Hindlimb muscle (tissue), 1 donor: Measurements from ENCODE around the gene PARD3. TPM values are rescaled to one million over a fixed set of nuclear protein-coding genes. Genes with fewer than 3 reads are reported as not detected.
A peak's percentile ranks its signal among the peaks of the same experiment; 100 is the strongest.

Source experiments
- DNase-seq: peaks from one replicate; pipeline ENCODE4 v3.0.0-alpha.2; 2013
- polyA plus RNA-seq: library from polyadenylated mRNA; unstranded; fragments of 120-200 nt; gene quantifications from one replicate; pipeline ENCODE4 v1.2.1, GENCODE V29; 2013; ENCODE audit not compliant: insufficient read length

Gene PARD3
- polyA plus RNA-seq, 1 donor = 40.7 TPM

DNA sequence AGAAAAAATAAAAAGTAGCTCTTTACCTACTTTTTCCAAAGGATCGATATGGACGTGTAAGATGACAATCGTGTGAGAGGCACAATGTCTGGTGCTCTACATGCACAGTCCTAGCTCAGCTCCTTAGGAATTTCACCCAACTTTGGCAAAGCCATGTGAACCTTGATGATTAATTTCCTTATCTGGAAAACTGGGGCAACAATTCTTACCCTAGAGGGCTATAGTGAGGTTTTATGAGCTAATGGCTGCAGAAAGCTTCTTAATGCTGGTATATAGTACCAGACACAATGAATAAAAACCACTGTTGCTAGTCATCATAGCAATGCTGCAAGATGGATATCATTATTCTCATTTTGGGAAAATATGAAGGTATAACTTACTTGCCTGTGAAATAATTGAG lies 202.7 kb downstream of the PARD3 start:
- DNase-seq = no peak

DNA sequence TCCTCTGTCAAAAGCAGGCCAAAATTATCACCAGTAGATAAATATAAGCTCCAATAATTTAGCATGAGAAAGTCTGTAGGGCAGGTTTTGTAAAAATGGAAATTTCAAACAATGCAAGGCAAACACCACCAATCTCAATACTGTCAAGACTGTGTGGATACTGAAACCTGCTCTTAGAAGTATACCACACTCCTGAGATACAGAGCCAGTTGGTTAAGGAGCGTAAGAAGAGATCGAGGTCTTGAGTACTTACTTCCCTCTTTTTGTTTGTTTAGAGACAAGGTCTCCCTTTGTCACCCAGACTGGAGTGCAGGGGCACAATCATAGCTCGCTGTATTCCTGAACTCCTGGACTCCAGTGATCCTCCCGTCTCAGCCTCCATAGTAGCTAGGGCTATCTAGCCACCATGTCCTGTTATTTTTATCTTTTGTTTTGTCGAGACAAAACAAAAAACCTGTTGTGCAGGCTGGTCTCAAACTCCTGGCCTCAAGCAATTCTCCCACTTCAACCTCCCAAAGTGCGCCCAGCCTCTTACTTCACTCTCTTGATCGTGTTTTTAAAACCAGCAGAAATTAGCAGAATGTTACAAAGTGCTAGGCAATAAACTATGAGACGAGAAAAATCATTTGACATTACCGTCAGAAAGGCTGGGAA lies 205.7 kb downstream of the PARD3 start:
- no peak for DNase-seq

DNA sequence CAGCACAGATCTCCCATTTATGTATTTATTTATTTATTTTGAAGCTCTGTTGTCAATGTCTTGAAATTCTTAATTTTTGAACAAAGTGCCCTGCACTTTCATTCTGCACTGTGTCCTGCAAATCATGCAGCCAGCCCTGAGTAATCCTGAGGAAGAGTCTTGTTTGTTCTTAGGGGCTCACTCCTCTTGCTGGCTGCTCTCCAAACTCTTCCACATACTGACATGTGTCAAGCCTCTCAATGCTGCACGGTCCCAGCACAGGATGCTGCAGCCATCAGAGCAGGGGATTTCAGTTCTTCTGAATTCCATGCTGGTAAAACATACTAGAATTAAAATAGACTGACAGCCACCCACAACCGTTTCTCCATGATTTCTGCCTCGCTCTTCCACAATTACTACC lies 207.2 kb downstream of the PARD3 start:
- no peak for DNase-seq

DNA sequence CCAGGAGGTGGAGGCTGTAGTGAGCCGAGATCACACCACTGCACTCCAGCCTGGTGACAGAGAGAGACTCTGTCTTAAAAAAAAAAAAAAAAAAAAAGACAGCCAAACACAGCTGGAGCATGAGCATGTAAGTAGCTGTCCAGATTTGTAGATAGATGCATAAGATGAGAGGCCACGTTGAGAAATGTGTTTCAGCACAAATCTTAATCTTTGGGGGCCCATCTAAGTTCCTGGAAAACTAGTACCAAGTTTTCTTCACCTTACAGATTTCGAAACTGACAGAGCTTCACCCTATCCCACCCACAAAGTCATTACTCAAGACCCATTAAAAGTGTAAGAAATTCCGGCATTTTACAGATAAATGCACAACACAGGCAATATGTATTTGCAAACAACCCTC lies 208.2 kb downstream of the PARD3 start:
- DNase-seq = no peak

DNA sequence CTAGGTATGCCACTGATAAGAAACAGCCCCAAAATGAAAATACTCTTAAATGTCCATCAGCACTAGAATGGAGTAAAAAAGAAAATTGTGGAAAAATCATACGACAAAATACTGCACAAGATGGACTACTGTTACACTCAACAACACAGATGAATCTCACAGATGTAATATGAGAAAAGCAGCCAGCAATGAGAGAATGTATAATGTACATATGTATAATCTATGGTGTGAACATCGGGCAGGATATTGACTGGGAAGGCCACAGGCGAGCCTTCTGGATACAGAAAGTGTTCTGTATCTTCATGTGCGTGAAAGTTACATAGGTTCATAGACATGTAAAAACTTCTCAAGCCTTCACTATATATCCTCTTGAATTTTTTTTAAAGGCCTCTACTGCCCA lies 212.6 kb downstream of the PARD3 start:
- DNase-seq = no peak

DNA sequence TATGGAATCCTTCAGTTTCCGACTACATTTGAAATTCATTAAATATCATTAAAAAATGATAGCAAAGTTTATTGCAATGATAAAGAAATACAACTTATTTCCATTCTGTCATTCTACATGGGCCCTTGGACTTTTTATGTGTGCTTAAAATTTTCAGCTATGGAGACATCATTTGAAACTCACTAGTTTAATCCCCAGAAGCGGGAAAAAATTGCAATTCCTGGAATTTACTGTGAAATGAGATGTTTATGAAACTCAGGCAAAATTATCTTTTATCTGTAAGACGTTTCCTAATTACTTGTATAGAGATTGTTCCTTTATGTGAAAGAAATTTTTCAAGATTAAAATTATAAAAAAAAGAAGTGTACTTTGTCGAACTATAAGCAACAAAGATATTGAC lies 213.4 kb downstream of the PARD3 start:
- no peak for DNase-seq

DNA sequence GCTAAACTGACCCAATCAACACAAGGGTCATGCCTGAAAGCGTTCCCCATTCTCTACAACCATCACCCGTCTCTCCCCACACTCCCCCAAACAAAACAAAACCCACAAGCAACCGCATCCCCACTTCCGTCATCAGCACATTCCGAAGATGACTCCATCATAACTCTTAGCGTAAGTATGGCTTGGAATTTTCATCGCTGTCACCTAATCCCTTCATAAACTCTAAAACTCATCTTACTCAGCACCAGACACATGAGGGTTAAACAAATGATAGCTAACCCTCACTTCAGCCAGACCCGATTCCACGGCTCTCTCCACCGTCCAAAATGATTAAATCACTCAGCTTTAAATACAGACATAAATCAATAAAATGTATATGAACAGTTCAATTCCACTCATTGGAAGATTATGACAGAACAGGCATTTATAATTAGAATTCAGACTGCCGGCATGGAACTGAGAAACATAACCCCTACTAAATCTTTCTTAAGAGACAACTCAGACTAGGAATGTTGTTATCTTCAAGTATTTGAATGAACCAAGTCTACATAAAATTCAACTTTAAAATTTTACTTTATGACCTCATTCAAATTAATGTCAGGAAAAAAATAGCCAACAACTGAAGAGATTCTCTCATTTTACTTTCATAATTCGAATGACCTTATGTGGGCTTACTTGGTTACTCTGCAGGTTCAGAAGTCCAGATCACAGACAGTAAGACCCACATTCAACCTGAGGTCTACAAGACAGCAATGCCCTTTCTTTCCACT lies 215.9 kb downstream of the PARD3 start:
- no peak for DNase-seq

DNA sequence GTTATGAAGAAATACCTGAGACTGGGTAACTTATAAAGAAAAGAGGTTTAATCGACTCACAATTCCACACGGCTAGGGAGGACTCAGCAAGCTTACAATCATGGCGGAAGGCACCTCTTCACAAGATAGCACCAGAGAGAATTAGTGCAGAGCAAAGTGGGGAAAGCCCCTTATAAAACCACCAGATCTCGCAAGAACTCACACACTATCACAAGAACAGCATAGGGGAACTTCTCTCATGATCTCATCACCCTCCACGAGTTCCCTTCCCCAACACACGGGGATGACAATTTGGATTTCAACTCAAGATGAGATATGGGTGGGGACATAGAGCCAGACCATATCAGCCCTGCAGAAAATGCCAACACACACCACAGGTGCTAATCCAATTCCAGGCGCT lies 218.7 kb downstream of the PARD3 start:
- DNase-seq = no peak

DNA sequence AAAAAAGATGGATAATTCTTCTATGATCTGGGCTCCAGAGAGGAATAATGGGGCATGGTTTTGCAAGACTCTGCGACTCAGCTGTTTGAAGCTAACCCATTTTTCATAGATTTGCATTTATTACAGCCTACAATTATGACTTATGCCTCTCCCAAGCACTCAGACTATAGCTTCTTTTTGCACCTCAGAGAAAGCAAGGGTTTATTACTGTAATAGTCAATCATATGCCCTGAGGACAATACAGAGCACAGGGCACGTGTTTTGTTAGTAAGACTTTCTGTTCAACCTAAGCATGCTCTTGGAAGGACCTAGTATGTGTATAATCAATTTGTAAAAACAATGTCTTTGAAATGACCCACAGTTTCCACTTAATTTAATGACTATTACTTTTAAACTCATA lies 221.2 kb downstream of the PARD3 start:
- DNase-seq = no peak

DNA sequence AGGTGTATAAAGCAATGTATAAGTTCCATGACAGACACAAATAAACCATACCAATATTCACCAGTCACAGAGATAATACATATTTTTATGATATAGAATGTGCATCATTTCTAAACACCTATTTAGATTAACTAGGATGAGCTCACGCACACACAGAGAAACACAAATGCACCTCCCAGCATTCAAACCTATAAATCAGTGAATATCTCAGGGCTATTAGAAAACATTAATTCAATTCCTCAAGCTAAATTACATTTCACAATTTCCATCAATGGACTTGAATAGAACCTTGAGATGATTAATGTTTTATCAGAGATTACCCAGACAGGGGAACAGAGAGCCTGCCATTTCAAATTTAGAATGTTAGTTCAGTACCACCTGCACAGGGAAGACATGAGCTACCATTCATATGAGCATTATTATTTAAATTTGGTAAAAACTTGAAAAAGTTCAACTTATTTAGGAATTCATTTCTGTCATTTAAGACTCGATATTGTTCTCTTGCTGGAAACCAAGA lies 221.7 kb downstream of the PARD3 start:
- DNase-seq = no peak

DNA sequence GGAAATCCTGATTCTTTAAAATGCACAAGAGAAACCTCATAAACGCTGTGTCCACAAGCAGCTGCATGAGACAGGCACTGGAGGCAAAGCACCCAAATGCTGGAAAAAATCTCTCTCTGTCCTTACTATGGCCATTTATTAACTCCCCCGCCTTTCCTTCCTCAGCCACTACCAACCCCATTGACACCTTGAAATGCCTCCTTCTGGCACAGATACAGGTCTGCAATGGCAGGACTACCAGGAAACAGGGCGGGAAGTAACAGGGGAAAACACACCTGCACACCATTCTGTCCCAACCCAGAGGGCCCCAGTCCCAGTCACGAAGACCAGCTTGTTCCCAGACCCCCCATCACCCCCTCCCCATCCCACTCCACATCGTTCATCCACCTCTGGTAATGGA lies 224.3 kb downstream of the PARD3 start:
- no peak for DNase-seq

DNA sequence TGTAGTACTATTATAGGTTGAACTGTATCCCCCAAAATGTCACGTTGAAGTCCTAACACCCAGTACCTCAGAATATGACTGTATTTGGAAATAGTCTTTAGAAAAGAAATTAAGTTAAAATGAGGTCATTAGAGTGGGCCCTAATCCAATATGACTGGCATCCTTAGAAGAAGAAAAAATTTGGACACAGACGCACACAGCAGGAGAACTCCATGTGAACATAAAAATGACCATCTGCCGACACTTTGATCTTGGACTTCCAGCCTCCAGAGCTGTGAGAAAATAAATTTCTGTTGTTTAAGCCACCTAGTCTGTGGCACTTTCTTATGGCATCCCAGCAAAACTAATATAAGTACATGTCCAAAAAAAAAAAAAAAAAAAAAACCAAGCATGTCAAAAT lies 225.8 kb downstream of the PARD3 start:
- DNase-seq = no peak

DNA sequence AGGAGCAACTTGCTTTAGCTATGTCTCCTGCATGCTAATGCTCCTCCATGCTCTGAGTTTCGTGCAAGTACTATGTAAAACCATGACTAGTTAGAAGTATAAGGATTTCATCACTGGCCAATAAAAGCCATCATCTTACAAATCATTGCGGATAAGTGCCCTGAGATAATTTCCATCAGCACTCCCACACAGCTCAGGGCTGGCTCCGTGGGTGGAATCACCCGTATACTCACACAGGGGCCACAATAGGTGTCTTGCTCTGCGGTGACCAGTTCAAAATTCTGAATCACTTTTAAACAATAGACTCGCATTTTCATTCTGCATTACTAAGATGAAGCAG lies 227.4 kb downstream of the PARD3 start:
- no peak for DNase-seq

DNA sequence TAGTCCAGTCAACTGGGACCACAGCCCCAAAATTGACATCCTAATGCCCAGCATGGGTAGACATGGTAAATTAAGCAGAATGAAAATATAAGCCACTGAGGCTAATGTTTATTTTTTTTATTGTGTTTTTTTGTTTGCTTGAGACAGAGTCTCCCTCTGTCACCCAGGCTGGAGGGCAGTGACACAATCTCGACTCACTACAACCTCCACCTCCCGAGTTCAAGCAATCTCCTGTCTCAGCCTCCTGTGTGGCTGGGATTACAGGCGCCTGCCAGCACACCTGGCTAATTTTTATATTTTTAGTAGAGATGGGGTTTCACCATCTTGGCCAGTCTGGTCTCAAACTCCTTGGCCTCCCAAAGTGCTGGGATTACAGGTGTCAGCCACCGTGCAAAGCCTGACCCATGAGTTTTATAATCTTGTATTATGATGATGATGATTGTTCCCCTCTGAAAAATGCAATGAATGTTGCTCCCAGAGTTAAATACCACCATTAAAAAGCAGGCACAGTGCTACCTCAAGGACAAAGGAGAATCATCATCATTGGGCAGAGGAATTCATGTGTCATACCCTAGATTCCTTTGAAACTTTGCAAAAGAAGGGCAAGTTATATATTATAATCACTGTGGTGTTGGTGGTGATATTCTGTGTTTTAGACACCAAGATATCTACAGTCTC lies 228.0 kb downstream of the PARD3 start:
- no peak for DNase-seq

DNA sequence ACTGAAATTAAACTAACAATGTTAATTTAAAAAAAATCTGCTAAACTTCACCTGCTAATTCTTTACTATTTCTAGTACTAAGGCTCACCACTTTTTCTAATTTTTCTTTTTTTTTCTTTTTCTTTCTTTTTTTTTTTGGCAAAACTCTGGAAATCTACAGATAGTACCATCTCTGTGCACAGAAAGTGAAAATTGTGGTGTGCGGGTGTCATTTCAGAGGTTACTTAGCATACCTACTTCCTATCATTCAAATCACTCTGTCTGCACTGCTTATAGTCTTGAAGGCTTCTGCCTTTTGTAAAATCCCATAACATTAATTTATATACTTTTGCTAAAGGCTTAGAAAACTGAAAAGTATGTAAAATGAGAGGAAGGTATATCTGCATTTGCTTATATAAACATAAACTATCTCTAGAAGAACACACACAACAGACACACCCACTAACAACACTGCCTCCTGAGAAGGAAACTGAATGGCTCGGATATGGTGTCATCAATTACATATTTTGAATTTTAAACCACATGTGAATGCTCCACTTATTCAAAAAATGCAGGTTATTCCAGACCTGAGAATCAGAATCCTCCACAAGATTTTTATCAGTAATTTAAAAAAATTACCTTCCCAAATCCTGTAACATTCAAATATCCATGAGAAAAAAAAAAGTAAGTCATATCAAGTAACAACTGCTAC lies 229.5 kb downstream of the PARD3 start:
- DNase-seq = no peak

DNA sequence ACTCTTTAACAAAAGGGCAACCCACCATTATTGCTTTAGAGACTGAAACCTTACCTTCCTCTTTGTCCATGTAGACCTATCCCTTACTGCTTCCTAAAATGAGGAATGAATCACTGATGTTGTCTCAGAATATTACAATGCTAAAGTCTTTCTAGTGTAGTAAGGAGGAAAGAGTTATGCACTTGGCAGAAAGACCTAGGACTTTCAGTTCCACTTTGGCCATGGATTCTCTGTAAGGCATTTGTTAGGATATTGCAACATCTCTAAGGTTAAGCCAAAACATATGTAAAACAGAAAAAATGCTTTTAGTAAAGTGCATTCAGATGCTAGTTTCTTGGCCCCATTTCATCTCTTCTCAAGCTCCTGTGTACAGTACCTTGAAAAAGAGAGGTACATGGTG lies 230.9 kb downstream of the PARD3 start:
- peak; percentile 74 for DNase-seq

DNA sequence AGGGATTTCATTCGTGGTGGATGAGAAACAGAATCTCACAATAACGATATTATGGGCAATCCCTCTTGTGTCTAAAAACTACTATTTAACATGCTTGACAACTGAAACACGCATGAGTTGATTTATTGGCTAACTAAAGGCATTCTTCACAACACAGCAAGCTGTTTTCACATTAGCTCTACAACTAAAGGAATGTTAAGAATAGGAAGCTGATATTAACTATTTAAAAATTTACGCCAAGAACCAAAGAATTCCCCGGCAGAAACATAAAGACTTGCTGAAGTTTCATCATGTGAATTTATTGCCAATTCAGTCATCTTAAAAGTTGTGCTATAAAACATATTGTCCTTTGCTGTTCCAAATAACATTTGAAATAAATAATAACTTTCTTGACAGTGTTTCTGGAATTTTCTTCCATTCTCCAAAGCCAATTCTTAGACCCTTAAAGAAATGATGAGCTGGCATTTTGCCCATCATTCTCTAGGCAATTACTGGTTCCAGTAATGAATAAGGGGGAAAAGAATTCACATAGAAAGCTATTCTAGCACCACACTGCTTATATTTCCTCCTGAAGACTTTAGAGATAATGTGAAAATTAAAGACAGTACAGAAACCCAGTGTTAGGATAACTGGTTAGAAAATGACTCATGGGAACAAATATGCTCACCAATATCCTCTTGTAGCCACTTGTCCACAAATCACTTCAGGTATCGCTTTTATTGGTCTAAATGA lies 233.1 kb downstream of the PARD3 start:
- peak; percentile 43 for DNase-seq

DNA sequence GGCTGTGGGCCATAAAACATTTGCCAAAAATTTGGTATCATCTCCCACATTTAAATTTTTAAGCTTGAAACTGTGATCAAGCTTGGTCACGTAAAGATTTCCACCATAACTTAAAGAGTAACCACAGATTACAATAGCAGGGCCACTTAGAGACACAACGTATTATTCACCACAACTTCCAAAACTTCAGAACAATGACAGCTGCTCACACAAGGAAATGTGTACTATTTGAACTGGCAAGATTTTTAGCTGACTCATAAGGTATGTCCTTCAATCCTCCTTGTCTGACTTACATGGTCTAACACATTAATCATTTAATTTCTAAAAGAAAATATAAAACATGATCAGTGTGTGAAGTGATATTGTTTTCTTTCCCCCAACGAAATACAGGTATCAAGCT lies 234.5 kb downstream of the PARD3 start:
- no peak for DNase-seq

DNA sequence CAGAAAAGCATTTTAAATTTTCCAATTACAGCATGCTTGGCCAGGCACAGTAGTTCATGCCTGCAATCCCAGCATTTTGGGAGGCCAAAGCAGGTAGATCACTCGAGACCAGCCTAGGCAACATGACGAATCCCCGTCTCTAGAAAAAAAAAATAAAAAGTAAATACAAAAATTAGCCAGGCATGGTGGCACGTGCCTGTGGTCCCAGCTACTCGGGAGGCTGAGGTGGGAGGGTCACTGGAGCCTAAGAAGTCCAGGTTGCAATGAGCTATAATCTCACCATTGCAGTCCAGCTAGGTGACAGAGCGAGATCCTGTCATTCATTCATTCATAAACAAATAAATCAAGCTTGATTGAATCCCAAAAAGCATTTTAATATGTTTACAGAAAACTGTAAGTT lies 234.9 kb downstream of the PARD3 start:
- DNase-seq = no peak

DNA sequence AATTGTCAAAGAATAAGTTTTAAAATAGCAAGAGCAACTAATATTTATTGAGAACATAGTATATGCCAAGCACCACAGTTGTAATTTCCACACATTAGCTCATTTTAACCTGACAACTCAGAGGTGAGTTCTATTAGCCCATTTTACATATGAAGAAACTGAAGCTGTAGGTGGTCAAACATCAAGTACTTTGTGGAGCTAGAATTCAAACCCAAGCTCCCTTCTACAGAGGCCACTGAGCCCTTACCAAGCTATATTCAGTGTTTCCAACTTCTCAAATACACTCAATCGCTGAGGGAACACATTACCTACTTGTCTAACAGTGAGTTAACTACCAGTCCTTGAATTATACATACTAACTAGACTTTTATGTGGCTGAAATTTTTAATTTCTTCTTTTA lies 236.6 kb downstream of the PARD3 start:
- no peak for DNase-seq

DNA sequence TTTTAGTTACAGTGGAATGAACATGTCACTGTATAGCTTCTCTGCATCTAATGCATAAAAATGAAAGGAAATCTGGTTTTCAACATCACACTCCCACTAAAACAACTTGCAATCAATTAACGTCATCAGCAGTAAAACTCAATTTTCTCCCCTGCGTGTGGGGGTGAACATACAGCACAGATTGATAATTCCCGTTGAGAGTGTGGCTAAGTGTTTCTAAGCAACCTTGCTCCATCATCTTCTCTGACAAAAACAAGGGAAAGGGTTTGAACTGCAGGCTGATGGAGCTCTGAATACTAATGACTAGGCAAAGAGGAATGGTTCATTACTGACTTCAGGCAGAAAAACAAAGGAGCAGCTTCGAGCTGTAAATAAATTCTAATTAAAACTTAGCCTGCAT lies 238.3 kb downstream of the PARD3 start:
- DNase-seq = no peak

DNA sequence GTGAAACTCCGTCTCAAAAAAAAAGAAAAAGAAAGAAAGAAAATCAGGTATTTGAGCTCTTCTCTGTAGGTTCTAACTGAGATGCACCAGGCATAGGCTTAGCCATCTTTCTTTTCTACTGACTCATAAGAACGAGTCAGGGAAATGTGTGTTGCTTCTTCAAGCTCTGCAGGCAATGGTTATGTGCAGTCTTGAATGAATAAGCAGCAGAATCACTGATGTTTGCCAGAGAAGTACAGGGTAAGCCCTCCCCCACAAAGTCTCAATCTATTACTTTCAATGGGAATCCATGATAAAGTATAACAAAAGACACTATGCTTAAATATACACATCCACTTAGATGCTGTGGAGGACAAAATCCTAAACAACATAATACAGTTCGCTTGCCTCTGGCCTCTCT lies 239.2 kb downstream of the PARD3 start:
- DNase-seq = no peak
